Astrocyte (in vitro differentiated cells and primary cell): ENCODE measurements around the gene NCCRP1.

ENCODE experiments used
- EZH2 ChIP-seq: IDR thresholded peaks from 2 replicates; pipeline ENCODE4 v1.6.1; 2012; ENCODE audit warnings: mild to moderate bottlenecking, low read length, inconsistent platforms; ENCODE audit not compliant: insufficient read depth
- TF ChIP-seq, protein P1 (sequence below): IDR thresholded peaks from 2 replicates; pipeline ENCODE4 v1.5.1; 2011; ENCODE audit warnings: low read depth, mild to moderate bottlenecking, inconsistent platforms, low read length, moderate library complexity; ENCODE audit not compliant: insufficient read depth

DNA sequence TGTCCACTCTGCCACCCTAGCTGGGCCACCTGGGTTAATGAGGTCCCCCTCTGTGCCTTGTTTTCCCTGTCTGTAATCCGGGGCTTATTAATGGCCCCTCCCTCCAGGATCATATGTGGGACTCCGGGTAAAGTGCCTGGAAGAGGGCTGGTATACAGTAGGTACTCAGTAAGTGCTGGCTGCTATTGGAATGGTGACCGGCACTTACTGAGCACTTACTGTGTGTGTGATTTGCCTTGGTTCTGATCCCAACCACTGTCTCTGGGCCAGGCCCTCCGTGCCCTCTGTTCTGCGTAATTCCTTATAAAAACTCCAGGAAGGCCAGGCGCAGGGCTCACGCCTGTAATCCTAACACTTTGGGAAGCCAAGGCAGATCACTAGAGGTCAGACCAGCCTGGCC lies 30.9 kb upstream of the NCCRP1 start:
- TF ChIP-seq EZH2, result no peak
- TF ChIP-seq, protein P1, sequence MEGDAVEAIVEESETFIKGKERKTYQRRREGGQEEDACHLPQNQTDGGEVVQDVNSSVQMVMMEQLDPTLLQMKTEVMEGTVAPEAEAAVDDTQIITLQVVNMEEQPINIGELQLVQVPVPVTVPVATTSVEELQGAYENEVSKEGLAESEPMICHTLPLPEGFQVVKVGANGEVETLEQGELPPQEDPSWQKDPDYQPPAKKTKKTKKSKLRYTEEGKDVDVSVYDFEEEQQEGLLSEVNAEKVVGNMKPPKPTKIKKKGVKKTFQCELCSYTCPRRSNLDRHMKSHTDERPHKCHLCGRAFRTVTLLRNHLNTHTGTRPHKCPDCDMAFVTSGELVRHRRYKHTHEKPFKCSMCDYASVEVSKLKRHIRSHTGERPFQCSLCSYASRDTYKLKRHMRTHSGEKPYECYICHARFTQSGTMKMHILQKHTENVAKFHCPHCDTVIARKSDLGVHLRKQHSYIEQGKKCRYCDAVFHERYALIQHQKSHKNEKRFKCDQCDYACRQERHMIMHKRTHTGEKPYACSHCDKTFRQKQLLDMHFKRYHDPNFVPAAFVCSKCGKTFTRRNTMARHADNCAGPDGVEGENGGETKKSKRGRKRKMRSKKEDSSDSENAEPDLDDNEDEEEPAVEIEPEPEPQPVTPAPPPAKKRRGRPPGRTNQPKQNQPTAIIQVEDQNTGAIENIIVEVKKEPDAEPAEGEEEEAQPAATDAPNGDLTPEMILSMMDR, result no peak
